Stimulated activated CD4-positive, alpha-beta T cell treated with anti-CD3 and anti-CD28 coated beads, Interleukin-1b, Interleukin-23, amount 100 ng/mL, for 24 hours (primary cell): ENCODE measurements around the gene RRN3.
"Not testable (repeated sequence)": the region's sequence is repeated elsewhere in the genome, so short reads cannot be mapped to it uniquely, and the experiment has no call there.

Experiments
- DNase-seq, 4 experiments: peaks; one replicate each; pipeline ENCODE4 v3.0.0-alpha.2; 2020; ENCODE audit warnings: low read depth in 4 of 4, low spot score in 1 of 4

The RRN3 gene

GRCh38 chr16:15052747-15053476 is 41.2 kb downstream of the RRN3 start:
- no peak for DNase-seq

- no peak for DNase-seq
Measured at GRCh38 chr16:15051387-15051951, 42.6 kb downstream of the RRN3 start.

GRCh38 chr16:15050440-15050839 is 43.6 kb downstream of the RRN3 start:
- not testable (repeated sequence) for DNase-seq

GRCh38 chr16:15049581-15050180 is 44.4 kb downstream of the RRN3 start:
- no peak for DNase-seq

- DNase-seq, result no peak
Measured at GRCh38 chr16:15046692-15047376, 47.2 kb downstream of the RRN3 start.

- DNase-seq, result not testable (repeated sequence)
Measured at GRCh38 chr16:15045270-15045669, 48.8 kb downstream of the RRN3 start.

- no peak for DNase-seq
Measured at GRCh38 chr16:15044286-15044685, 49.8 kb downstream of the RRN3 start.

GRCh38 chr16:15043344-15043743 is 50.7 kb downstream of the RRN3 start:
- no peak for DNase-seq

- DNase-seq, result no peak
Measured at GRCh38 chr16:15041271-15042004, 52.6 kb downstream of the RRN3 start.

GRCh38 chr16:15038689-15039088 is 55.4 kb downstream of the RRN3 start:
- no peak for DNase-seq

- DNase-seq, result no peak
Measured at GRCh38 chr16:15037745-15038144, 56.3 kb downstream of the RRN3 start.

- no peak for DNase-seq
Measured at GRCh38 chr16:15037003-15037402, 57.1 kb downstream of the RRN3 start.

- no peak for DNase-seq
Measured at GRCh38 chr16:15035163-15035729, 58.8 kb downstream of the RRN3 start.

- no peak for DNase-seq
Measured at GRCh38 chr16:15034266-15035162, 59.6 kb downstream of the RRN3 start.

GRCh38 chr16:15033309-15033707 is 60.8 kb downstream of the RRN3 start:
- no peak for DNase-seq

GRCh38 chr16:15032547-15033308 is 61.3 kb downstream of the RRN3 start:
- DNase-seq, result no peak

- no peak for DNase-seq
Measured at GRCh38 chr16:15031586-15031985, 62.5 kb downstream of the RRN3 start.

- DNase-seq, result no peak
Measured at GRCh38 chr16:15031179-15031578, 62.9 kb downstream of the RRN3 start.

- DNase-seq, result not testable (repeated sequence)
Measured at GRCh38 chr16:15029749-15030148, 64.3 kb downstream of the RRN3 start.
